ENCODE data around the gene TTLL10.

Gene TTLL10

DNA sequence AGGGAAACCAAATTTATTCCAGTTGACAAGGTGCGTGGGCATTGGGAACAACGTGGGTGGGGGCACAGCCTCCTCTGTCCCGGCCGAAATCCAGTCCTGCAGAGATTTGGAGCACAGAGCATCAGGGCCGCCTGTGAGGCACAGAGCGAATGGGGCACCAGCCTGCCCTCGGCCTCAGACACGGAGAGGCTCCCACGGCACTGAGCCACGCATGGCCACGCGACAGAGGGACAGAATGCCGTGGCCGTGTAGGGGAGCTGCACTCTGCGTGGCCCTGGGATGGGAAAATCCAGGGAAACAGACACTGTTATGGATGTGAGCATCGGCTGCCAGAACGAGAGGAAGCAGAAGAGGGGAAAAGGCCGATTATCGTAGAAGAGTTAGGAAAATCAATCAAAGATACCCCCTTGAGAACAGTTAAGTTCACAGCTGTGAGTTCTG is 44.3 kb upstream of the TTLL10 start:
- in situ Hi-C loops (cut with MboI; ENCODE audit: low sequenced_read_pairs, unreplicated experiment) = no loop called here
- TF ChIP-seq, protein P1, sequence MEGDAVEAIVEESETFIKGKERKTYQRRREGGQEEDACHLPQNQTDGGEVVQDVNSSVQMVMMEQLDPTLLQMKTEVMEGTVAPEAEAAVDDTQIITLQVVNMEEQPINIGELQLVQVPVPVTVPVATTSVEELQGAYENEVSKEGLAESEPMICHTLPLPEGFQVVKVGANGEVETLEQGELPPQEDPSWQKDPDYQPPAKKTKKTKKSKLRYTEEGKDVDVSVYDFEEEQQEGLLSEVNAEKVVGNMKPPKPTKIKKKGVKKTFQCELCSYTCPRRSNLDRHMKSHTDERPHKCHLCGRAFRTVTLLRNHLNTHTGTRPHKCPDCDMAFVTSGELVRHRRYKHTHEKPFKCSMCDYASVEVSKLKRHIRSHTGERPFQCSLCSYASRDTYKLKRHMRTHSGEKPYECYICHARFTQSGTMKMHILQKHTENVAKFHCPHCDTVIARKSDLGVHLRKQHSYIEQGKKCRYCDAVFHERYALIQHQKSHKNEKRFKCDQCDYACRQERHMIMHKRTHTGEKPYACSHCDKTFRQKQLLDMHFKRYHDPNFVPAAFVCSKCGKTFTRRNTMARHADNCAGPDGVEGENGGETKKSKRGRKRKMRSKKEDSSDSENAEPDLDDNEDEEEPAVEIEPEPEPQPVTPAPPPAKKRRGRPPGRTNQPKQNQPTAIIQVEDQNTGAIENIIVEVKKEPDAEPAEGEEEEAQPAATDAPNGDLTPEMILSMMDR (IDR thresholded peaks at IDR 0.05; ENCODE audit: borderline replicate concordance, control extremely low read depth, extremely low read depth, insufficient read depth, missing control alignments) = no peak

DNA sequence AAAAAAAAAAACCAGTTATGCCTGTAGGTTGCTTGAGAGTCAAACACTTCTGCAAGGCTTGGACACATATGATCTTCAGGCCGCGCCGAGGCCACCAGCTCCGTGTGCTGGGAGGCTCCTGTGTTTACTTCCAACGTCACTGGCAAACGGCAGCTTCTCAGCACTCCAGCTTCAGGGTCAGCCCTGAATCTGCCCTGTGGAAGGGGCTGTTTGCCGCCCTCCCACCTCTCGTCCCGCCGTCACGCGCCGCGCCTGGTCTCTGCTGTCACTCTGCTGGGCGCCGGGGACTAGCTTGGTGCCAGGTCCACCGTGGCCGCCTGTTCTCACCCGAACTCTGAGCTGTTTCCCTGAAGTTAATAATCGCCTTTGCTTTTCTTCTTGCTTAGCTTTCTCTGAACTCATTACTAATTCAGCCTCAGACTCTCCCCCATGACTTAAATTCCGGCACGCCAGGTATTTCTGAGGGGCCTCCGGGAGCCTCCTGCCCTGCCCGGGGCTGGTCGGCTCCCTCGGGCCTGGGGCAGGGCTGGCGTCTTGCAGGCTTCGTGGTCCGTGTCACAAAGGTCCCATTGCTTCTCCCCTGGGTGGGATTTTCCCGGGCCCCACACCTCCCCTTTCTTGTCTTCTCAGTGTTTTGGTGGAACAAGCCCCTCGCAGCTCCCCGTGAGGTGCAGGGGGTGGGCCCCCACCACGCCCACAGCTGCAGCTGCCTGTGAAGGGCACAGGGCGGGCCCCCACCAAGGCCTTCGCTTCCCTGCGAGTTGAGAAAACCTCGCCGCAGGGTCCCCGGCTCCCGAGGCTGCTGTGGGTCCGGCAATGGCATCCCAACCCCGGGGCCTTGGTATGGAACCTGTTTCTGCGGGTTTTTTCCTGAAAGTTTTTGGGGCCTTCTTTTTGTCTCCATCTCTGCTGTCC is 43.2 kb upstream of the TTLL10 start:
- in situ Hi-C loops (cut with MboI; ENCODE audit: low sequenced_read_pairs, unreplicated experiment) = no loop called here
- TF ChIP-seq, protein P1 (IDR thresholded peaks at IDR 0.05; ENCODE audit: borderline replicate concordance, control extremely low read depth, extremely low read depth, insufficient read depth, missing control alignments) = no peak

More for the DNA sequence above, 44.3 kb upstream of the TTLL10 start:
- DNase-seq (ENCODE audit: low spot score) = no peak

DNA sequence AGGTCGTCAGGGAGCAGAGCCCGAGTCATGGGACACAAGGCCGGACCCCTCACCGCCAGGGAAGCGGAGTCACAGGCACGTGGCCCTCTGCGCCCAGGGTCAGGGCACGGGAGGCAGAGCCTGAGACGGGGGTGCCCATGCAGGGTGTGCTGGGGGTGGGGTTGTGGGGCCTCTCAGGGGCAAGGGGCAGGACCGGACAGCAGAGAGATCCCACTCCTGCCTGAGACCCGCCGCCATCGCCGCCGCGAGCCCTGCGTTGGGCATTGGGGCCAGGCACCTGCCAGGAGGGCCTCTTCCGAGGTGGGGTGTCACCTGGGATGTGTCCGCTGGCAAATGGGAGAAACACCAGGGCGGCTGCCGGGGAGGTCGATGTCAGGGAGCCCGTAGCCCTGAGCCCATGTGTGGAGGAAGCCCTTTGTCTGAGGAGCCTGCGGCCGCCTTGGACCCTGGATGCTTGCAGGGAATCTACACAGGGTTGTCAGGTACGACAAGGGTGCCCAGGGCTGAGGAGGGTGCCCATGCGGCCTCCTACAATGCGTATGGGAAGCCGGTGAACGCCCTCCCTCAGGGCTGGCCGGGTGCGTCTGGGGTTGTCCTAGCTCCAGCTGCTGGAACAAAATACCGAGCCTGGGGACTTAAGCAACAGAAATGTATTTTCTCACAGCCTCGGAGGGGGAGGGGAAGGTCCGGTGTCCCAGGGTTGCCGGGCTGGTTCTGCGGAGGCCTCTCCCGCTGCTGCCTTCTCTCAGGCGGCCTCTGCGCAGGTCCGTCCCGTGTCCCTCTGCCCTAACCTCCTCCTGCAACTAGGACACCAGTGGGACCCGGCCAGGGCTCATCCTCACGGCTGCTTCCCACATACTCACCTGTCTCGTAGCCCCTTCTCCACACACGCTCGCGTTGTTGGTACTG is 41.4 kb upstream of the TTLL10 start:
- DNase-seq (ENCODE audit: low spot score) = no peak
- TF ChIP-seq, protein P1 (IDR thresholded peaks at IDR 0.05; ENCODE audit: borderline replicate concordance, control extremely low read depth, extremely low read depth, insufficient read depth, missing control alignments) = no peak
- in situ Hi-C loops (cut with MboI; ENCODE audit: low sequenced_read_pairs, unreplicated experiment) = no loop called here

More for the DNA sequence above, 43.2 kb upstream of the TTLL10 start:
- no peak for DNase-seq (ENCODE audit: low spot score)

DNA sequence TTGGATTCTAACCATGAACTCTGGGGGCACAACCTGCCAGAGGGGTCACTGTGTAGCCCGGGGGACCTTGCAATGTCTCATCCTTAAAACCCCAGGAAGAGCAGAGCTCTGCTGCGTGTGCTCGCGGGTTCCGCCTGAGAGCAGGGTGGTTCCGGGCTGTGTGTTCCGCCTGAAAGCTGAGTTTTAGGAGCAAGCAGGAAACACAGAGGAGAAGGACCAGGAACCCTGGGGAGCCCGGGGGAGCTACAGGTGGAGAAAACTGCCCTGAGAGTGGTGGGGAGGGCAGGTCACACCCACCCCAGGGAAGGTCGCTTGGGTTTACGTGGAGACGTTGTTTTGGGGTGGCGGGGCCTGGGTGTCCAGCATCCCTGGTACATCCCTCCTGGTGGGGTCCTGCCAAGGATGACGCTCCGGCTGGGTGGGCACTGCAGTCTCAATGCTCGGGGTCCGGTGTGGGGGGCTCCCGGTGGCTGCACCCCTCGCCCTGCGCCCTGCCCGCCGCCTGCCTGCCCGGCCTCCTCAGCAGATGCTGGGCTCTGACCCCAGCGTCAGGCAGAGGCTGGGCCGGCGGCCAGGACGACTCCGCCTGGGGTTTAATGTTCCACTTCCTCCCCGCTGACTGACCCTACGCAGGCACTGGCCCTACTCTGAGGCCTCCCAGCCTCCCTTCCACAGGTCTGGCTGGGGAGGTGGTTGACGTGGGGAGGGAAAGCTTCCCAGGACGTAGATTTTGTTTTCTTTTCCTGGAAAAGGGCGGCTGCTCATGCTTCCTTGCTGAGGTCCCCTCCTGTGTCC is 40.5 kb upstream of the TTLL10 start:
- in situ Hi-C loops (cut with MboI; ENCODE audit: low sequenced_read_pairs, unreplicated experiment) = no loop called here
- DNase-seq (ENCODE audit: low spot score) = no peak
- TF ChIP-seq, protein P1 (IDR thresholded peaks at IDR 0.05; ENCODE audit: borderline replicate concordance, control extremely low read depth, extremely low read depth, insufficient read depth, missing control alignments) = no peak

DNA sequence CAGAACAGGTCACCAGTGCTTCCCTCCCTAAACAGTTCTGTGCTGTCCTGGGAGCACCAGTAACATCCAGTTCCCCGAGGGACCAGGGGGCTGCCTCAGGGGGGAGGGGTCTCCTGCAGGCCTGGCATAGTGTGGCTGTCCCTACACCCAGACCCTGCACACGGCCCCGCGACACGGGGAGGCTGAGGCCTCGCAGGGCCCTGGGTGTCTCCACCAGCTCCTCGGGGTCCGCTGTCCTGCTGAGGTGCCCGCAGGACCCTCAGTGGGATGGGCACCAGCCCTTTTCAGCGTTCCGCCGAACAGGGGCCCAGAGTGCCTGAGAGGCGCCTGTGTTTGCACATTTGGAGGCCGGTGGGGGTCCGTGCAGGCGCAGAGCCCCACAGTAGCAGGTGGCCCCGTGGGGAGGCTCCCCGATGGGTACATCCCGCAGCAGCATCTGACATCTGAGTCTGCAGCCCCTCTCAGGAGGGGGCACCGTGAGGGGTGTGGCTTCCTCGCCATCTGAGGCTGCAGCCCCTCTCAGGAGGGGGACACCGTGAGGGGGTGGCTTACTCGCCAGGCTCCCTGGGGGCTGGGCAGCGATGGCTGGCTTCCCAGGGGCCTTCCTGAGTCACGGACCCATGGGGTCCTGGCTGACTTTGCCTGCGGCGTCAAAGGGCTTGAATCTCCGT is 39.2 kb upstream of the TTLL10 start:
- TF ChIP-seq, protein P1 (IDR thresholded peaks at IDR 0.05; ENCODE audit: borderline replicate concordance, control extremely low read depth, extremely low read depth, insufficient read depth, missing control alignments) = no peak
- DNase-seq (ENCODE audit: low spot score) = no peak
- in situ Hi-C loops (cut with MboI; ENCODE audit: low sequenced_read_pairs, unreplicated experiment) = no loop called here

Measured in GM13976 (cell line).